T-helper 2 cell treated with Interferon-gamma antibody and Interleukin-4, amounts not matched to agents 5 μg/mL and 100 μg/mL, for 36 hours (primary cell): ENCODE data around the gene CERS3.

ENCODE experiments used
- DNase-seq: peaks from one replicate; pipeline ENCODE4 v3.0.0; 2021; ENCODE audit warnings: low spot score
- H3K27ac Mint-ChIP-seq: one replicate; pipeline ENCODE4 v1.8.0; 2021; ENCODE audit warnings: mild to moderate bottlenecking, mixed read lengths
- H3K27me3 Mint-ChIP-seq: one replicate; pipeline ENCODE4 v1.8.0; 2021; ENCODE audit warnings: low read depth, mixed read lengths
- H3K36me3 Mint-ChIP-seq: one replicate; pipeline ENCODE4 v1.8.0; 2021; ENCODE audit warnings: low read depth, mixed read lengths
- H3K4me1 Mint-ChIP-seq: one replicate; pipeline ENCODE4 v1.8.0; 2021; ENCODE audit warnings: low read depth, mixed read lengths
- H3K4me3 Mint-ChIP-seq: one replicate; pipeline ENCODE4 v1.8.0; 2022; ENCODE audit warnings: mild to moderate bottlenecking, moderate library complexity, mixed read lengths
- H3K9me3 Mint-ChIP-seq: one replicate; pipeline ENCODE4 v1.8.0; 2021; ENCODE audit warnings: mixed read lengths

CERS3 gene

GRCh38 chr15:100516643-100517512 lies 11.9 kb downstream of the CERS3 start:
- no peak for DNase-seq
- H3K36me3 Mint-ChIP-seq = no peaks in the 10 kb centered on the region
- H3K4me1 Mint-ChIP-seq = peaks cover 19% of the 10 kb centered on the region
- peaks cover 5% of the 10 kb centered on the region for H3K27me3 Mint-ChIP-seq
- H3K9me3 Mint-ChIP-seq = no peaks in the 10 kb centered on the region
- no peak overlapping the region for H3K27ac Mint-ChIP-seq
- H3K4me3 Mint-ChIP-seq = no peak overlapping the region

- no peaks in the 10 kb centered on the region for H3K9me3 Mint-ChIP-seq
- no peak overlapping the region for H3K4me3 Mint-ChIP-seq
- H3K27ac Mint-ChIP-seq = no peak overlapping the region
- peaks cover 5% of the 10 kb centered on the region for H3K27me3 Mint-ChIP-seq
- no peak for DNase-seq
- no peaks in the 10 kb centered on the region for H3K36me3 Mint-ChIP-seq
- H3K4me1 Mint-ChIP-seq = peaks cover 13% of the 10 kb centered on the region
These were observed 13.0 kb downstream of the CERS3 start for GRCh38 chr15:100515758-100516157.

GRCh38 chr15:100508641-100509300 lies 20.0 kb downstream of the CERS3 start:
- no peak overlapping the region for H3K27ac Mint-ChIP-seq
- no peaks in the 10 kb centered on the region for H3K9me3 Mint-ChIP-seq
- DNase-seq = no peak
- peaks cover 8% of the 10 kb centered on the region for H3K27me3 Mint-ChIP-seq
- no peaks in the 10 kb centered on the region for H3K4me1 Mint-ChIP-seq
- H3K36me3 Mint-ChIP-seq = no peaks in the 10 kb centered on the region
- no peak overlapping the region for H3K4me3 Mint-ChIP-seq

GRCh38 chr15:100502651-100503050 lies 26.1 kb downstream of the CERS3 start:
- DNase-seq = no peak
- H3K4me3 Mint-ChIP-seq = no peak overlapping the region
- no peak overlapping the region for H3K27ac Mint-ChIP-seq
- no peaks in the 10 kb centered on the region for H3K36me3 Mint-ChIP-seq
- H3K4me1 Mint-ChIP-seq = no peaks in the 10 kb centered on the region
- H3K27me3 Mint-ChIP-seq = peaks cover 2% of the 10 kb centered on the region
- H3K9me3 Mint-ChIP-seq = no peaks in the 10 kb centered on the region

- H3K9me3 Mint-ChIP-seq = no peaks in the 10 kb centered on the region
- H3K27ac Mint-ChIP-seq = no peak overlapping the region
- no peaks in the 10 kb centered on the region for H3K4me1 Mint-ChIP-seq
- no peaks in the 10 kb centered on the region for H3K36me3 Mint-ChIP-seq
- peaks cover 2% of the 10 kb centered on the region for H3K27me3 Mint-ChIP-seq
- no peak for DNase-seq
- no peak overlapping the region for H3K4me3 Mint-ChIP-seq
These were observed 27.6 kb downstream of the CERS3 start for GRCh38 chr15:100501117-100501516.

GRCh38 chr15:100500226-100500990 lies 28.3 kb downstream of the CERS3 start:
- Mint-ChIP-seq H3K4me1 (no peaks in the 10 kb centered on the region), H3K27me3 (peaks cover 2% of the 10 kb centered on the region), H3K4me3 (no peak overlapping the region), H3K36me3 (no peaks in the 10 kb centered on the region), H3K9me3 (no peaks in the 10 kb centered on the region), H3K27ac (no peak overlapping the region)
- DNase-seq = no peak

GRCh38 chr15:100495861-100496260 lies 32.9 kb downstream of the CERS3 start:
- Mint-ChIP-seq H3K4me3 (no peak overlapping the region), H3K9me3 (no peaks in the 10 kb centered on the region), H3K27me3 (peaks cover 15% of the 10 kb centered on the region), H3K4me1 (no peaks in the 10 kb centered on the region), H3K36me3 (no peaks in the 10 kb centered on the region), H3K27ac (no peak overlapping the region)
- no peak for DNase-seq

GRCh38 chr15:100493213-100493612 lies 35.5 kb downstream of the CERS3 start:
- Mint-ChIP-seq H3K9me3 (no peaks in the 10 kb centered on the region), H3K4me3 (no peak overlapping the region), H3K27ac (no peak overlapping the region), H3K4me1 (no peaks in the 10 kb centered on the region), H3K36me3 (no peaks in the 10 kb centered on the region), H3K27me3 (peaks cover 12% of the 10 kb centered on the region)
- no peak for DNase-seq

GRCh38 chr15:100484443-100484842 lies 44.3 kb downstream of the CERS3 start:
- Mint-ChIP-seq H3K4me3 (no peak overlapping the region), H3K4me1 (no peaks in the 10 kb centered on the region), H3K36me3 (no peaks in the 10 kb centered on the region), H3K9me3 (no peaks in the 10 kb centered on the region), H3K27me3 (no peaks in the 10 kb centered on the region), H3K27ac (no peak overlapping the region)
- no peak for DNase-seq

GRCh38 chr15:100483370-100483769 lies 45.4 kb downstream of the CERS3 start:
- H3K36me3 Mint-ChIP-seq = no peaks in the 10 kb centered on the region
- H3K27me3 Mint-ChIP-seq = no peaks in the 10 kb centered on the region
- no peaks in the 10 kb centered on the region for H3K4me1 Mint-ChIP-seq
- no peak overlapping the region for H3K4me3 Mint-ChIP-seq
- no peak overlapping the region for H3K27ac Mint-ChIP-seq
- no peak for DNase-seq
- peaks cover 10% of the 10 kb centered on the region for H3K9me3 Mint-ChIP-seq

- Mint-ChIP-seq H3K9me3 (peaks cover 34% of the 10 kb centered on the region), H3K27ac (no peak overlapping the region), H3K27me3 (no peaks in the 10 kb centered on the region), H3K4me3 (no peak overlapping the region), H3K36me3 (no peaks in the 10 kb centered on the region), H3K4me1 (no peaks in the 10 kb centered on the region)
- no peak for DNase-seq
These were observed 51.9 kb downstream of the CERS3 start for GRCh38 chr15:100476805-100477204.

- H3K4me3 Mint-ChIP-seq = no peak overlapping the region
These were observed 56.0 kb downstream of the CERS3 start for GRCh38 chr15:100472736-100473135.

GRCh38 chr15:100471933-100472332 lies 56.8 kb downstream of the CERS3 start:
- Mint-ChIP-seq H3K27ac (no peak overlapping the region), H3K4me1 (no peaks in the 10 kb centered on the region), H3K36me3 (no peaks in the 10 kb centered on the region), H3K27me3 (no peaks in the 10 kb centered on the region), H3K4me3 (no peak overlapping the region), H3K9me3 (peaks cover 11% of the 10 kb centered on the region)
- no peak for DNase-seq

More at GRCh38 chr15:100472736-100473135, 56.0 kb downstream of the CERS3 start:
- Mint-ChIP-seq H3K9me3 (peaks cover 19% of the 10 kb centered on the region), H3K4me1 (no peaks in the 10 kb centered on the region), H3K27ac (no peak overlapping the region), H3K36me3 (no peaks in the 10 kb centered on the region), H3K27me3 (no peaks in the 10 kb centered on the region)
- no peak for DNase-seq

GRCh38 chr15:100468285-100468684 lies 60.5 kb downstream of the CERS3 start:
- no peak overlapping the region for H3K4me3 Mint-ChIP-seq

More at GRCh38 chr15:100468285-100468684, 60.5 kb downstream of the CERS3 start:
- H3K36me3 Mint-ChIP-seq = no peaks in the 10 kb centered on the region
- H3K9me3 Mint-ChIP-seq = peaks cover 1% of the 10 kb centered on the region
- no peak for DNase-seq
- H3K27me3 Mint-ChIP-seq = no peaks in the 10 kb centered on the region
- H3K27ac Mint-ChIP-seq = no peak overlapping the region
- no peaks in the 10 kb centered on the region for H3K4me1 Mint-ChIP-seq
